ENCODE results near the gene GRK6.
"Not testable (repeated sequence)": the region's sequence is repeated elsewhere in the genome, so short reads cannot be mapped to it uniquely, and the experiment has no call there.

Gene GRK6

DNA sequence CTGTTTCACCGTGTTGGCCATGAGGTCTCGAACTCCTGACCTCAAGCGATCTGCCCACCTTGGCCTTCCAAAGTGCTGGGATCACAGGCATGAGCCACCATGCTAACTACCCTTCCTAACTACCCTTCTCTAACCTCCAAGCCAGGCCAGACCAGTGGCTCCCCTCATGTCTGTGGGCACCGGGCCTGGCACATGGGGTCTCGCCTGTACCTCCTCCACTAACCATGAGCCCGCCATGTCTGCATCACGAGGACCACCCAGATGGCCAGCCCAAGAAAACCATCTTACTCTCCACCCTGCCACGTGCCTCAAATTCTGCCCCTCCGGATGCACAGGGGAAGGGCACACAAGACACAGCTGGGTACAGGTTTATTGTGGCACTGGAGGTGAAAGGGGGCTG, 56.6 kb downstream of the GRK6 start:
- FAIRE-seq = no peak

DNA sequence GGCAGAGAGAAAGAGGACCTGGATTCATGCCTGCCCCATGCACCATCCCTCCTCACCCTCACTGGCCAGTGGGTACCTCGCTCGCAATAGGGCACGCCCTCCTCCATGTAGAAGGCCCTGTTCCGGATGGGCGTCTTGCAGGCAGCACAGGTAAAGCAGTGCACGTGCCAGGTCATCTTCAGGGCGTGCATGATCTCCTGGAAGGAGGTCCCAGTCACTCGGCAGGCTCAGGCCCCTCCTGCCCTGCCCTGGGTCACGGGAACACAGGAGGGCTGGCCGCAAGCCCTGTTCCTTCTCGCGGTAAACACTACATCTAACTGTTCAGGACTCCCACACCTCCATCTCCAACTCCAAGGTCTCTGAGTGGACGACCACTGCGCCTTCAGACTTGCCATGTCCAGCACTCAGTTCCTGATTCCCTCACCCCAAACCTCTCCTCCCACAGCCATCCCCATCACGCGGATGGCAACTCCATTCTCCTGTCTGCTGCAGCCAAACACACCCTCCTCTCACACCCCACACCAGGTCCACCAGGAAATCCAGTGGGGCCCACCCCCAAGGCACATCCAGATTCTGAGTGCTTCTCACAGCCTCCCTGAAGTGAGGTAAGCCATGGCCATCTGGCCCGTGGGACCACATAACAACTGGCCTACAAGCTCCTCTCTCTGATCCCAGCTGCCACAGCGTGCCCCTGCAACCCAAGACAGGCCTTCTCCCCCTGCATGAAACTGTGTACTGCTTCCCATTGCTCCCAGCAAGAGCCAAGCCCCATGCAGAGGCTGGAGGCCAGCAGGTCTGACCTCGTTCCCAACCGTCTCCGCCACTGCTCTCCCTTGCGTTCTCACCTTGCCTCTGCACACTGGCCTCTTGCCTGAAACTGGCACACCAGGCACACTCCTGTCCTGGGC, 57.8 kb downstream of the GRK6 start:
- FAIRE-seq = no peak

More for the DNA sequence above, 56.6 kb downstream of the GRK6 start:
- DNase-seq (ENCODE audit: insufficient read length, low spot score) = no peak

DNA sequence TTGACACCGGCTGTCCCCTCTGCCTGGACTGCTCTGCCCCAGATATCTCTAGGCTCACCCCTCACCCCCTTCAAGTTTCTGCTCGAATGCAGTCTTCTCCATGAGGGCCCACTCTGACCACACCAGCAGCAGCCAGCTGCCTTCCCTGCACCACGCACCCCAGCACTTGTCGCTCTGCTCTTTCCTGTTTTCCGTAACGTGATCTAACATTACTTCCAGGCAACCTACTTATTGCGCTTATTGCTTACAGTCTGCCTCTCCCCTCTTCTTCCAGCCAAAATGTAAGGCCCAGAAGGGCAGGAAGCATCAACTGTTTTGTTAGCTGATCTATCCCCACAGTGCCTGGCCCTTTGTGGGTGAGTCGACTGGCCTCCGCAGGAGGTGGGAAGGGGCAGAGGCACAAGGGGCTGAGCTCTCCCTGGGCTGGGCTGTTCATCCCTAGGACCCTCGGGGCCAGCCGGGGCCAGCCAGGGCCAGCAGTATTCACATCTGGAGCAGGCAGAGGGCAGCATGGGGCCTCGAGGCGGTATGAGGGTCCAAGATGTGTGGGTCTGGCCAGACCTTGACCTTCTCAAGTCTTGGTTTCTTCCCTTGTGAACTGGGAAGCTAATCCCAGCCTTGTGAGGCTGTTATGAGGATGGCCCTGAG, 58.5 kb downstream of the GRK6 start:
- FAIRE-seq = no peak
- DNase-seq (ENCODE audit: insufficient read length, low spot score) = no peak

More for the DNA sequence above, 57.8 kb downstream of the GRK6 start:
- no peak for DNase-seq (ENCODE audit: insufficient read length, low spot score)

DNA sequence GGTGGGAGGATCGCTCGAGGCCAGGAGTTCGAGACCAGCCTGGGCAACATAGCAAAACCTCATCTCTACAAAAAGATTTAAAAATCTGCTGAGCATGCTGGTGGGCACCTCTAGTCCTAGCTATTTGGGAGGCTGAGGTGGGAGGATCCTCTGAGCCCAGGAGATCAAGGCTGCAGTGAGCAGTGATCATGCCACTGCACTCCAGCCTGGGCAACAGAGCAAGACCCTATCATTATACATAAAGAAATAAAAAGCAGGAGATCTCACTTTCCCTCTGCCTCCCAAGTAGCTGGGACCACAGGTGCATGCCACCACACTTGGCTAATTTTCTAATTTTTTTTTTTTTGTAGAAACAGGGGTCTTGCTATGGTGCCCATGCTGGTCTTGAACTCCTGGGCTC, 59.3 kb downstream of the GRK6 start:
- DNase-seq (ENCODE audit: insufficient read length, low spot score); FAIRE-seq: not testable (repeated sequence)

DNA sequence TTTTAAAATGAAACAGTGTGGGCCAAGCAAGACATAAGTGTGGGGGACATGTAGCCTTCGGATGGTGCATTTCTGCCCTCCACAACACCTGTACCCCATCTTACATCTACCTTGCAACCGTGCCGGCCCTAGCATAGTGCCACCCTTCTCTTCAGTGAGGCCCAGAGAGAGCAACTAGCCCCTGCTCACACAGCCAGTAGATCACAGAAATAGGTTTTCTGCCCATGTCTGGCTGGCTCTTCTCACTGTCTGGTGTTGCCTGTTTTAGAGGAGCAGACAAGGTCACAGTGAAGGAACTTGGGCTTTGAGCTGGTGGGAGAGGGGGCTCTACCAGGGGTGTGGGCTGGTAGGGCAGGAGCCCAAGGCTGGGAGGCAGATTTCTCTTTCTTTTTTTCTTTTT, 59.8 kb downstream of the GRK6 start:
- FAIRE-seq = no peak
- no peak for DNase-seq (ENCODE audit: insufficient read length, low spot score)

DNA sequence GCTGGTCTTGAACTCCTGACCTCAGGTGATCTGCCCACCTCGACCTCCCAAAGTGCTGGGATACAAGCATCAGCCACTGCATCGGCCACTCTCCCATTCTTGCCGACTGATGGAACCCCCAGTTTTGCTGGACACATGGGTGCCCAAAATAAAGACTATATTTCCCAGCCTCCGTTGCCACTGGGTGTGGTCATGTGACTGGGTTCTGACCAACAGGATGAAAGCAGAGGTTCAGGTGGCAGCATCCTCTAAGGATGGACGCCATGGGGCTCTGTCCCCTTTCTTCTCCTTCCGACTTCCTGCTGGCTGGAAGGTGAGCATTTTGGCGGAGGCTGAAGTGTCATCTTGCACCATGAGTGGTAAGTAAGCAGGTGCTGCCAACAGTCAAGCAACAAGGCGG, 60.7 kb downstream of the GRK6 start:
- FAIRE-seq = no peak
- DNase-seq (ENCODE audit: insufficient read length, low spot score) = no peak

DNA sequence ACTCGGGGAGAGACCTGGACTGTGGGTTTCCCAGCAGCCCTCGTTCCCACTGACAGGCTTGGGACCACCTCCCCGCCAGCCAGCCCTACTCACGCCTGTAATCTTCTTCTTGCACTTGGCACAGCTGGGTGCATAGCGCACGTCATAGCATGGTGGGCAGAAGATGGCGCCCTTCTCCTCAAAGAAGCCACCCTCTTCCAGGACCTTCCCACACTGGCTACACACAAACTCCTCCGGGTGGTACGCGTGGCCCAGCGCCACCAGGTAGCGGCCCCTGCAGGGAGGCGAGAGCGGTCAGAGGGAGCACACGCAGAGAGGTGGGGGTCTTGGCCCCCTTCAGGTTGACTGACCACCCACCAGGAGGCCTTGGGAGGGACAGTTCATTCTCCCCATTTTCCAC, 61.5 kb downstream of the GRK6 start:
- FAIRE-seq = no peak
- no peak for DNase-seq (ENCODE audit: insufficient read length, low spot score)

DNA sequence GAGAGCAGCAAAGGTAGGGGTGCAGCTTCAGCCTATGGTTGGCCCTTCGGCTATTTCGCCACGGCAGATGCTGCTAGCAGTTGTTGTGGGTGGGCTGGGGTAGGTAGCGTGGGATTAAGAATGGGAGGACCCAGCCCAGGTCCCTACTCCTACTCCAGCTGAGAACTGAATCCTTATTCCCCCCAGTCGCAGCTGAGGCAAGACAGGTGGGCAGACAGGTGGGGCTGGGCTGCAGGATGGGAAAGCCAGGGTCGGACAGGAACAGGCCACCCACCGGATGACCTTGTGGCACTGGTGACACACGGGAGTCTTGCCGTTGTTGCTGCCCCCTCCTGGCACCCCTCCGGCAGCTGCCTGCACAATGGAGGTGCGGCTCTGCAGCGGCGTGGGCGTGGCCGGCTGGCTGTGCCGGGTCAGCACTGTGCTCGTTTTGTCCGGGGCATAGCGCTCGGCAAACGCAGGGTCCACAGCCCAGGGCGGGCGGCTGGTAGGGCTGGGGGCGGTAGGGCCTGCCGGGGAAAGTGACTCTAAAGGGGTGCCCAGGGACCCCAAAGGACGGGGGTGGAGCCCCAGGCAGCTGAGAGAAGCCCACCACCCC, 62.7 kb downstream of the GRK6 start:
- no peak for DNase-seq (ENCODE audit: insufficient read length, low spot score)
- FAIRE-seq = no peak

DNA sequence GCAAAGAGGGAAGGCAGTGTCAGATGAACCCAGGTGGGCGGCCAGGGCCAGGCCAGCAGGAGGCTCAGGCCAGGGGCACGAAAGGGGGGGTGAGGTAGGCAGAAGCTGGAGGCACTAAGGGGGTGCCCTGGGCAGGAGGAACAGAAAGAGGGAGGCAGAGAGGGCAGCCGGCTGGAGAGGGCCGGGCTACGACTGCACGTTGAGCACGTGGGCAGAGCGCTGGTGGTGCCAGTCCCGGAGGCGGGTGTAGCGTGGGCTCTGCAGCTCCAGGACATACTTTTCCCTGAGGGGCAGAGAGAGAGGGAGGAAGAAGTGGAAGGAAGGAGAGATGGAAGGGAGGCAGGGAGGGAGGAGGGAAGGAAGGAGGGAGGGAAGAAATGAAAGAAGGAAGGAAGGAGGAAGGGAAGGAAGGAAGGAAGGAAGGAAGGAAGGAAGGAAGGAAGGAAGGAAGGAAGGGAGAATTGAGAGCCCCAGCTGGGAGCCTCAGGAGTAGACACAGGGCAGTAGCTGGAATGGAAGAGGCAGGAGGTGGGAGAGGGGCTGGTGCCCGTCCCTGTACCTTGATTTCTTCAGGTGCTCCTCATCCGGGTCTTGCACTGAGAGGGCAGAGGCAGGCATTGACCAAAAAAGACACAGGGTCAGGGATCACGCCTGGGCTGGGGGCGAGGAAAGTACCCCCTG, 64.0 kb downstream of the GRK6 start:
- no peak for FAIRE-seq
- no peak for DNase-seq (ENCODE audit: insufficient read length, low spot score)

DNA sequence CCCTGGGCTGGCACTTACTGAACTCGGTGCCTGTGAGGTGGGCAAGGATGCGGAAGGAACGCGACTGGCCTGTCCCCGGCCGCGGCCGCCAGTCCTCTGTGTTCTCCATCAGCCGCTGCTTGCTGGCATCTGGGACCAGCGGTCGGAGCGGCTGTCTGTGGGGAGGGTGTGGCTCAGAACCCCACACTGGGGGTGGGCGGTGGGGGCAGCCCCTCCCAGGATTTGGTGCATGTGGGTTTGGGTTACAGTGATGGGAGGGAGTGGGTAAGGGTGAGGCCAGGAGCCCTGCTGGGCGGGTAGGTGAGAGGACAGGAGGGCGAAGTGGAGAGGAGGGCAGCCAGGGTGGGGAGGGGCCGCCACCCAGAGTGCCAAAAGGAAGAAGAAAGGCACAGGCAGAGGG, 64.5 kb downstream of the GRK6 start:
- no peak for FAIRE-seq

DNA sequence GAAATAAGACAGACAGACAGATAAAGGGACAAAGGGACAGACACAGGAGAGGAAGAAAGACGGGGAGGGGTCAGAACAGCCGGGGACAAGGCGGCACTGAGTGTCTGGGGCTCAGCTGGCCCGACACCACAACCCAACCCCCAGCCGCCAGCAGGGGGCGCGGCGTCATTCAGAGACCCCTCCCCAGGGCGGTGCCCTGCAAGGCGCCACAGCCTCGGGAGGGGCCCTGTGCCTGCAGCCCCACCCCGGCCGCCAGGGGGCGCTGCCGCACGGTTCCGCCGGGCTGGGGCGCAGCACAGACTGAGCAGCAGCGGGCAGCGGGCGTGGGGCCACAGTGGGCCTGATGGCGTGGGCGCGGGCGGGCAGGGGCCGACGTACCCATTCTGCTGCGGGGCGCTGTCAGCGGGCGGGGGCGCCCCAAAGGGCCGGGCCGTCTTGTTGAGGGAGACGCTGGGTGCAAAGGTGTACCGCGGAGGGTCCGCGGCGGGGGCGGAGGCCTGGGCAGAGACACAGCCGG, 65.0 kb downstream of the GRK6 start:
- FAIRE-seq (peak; percentile 4), DNase-seq (ENCODE audit: insufficient read length, low spot score) (no peak)

More for the DNA sequence above, 64.5 kb downstream of the GRK6 start:
- no peak for DNase-seq (ENCODE audit: insufficient read length, low spot score)

DNA sequence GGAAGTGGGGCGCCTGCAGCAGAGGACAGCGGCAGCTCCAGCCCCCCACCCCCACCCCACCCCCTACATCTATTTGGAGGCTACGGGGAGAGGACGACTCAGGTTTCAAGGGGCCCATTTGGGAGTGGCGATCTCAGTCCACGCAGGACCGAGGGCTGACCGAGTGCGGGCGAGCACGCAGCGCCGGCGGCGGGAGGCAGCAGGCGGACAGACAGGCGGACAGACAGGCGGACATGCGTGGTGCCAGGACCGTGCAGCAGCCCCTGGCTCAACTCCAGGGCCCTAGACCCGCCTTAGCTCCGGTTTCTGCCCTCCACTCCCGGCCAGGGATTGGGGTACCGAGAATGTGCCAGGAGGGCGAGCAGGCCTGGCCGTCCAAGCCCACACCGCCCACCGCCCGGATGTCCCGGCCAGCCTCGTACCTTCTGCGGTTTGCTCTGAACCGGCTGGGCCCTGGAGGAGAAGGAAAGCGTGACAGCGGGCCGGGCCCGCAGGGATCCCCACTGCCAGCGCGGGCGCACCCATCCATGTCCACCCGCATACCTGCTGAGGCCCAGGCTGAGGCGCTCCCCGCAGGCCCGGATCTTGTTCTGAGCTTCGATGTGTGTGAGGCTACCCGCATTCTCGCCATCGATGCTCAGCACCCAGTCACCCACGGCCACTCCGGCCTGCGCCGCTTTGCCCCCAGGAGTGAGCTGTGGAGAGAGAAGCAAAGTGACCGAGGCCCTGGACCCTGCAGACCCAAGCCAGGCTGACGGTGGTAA, 65.7 kb downstream of the GRK6 start:
- no peak for FAIRE-seq
- no peak for DNase-seq (ENCODE audit: insufficient read length, low spot score)
